ENCODE measurements around the gene CAMSAP2. TPM values are rescaled to one million over a fixed set of nuclear protein-coding genes. Genes with fewer than 3 reads are reported as not detected.

The CAMSAP2 gene
- total RNA-seq, 1 experiment from 2014 or later = 40.3 TPM

- ChIA-PET POLR2A (ENCODE audit: unreplicated experiment) (no interaction called here), CTCF (no interaction called here)
- no TSS peak for BruUV-seq (replicated peaks)
These were observed 32.4 kb upstream of the CAMSAP2 start for GRCh38 chr1:200706111-200706814.

GRCh38 chr1:200707116-200707515 lies 31.6 kb upstream of the CAMSAP2 start:
- BruUV-seq (replicated peaks) = no TSS peak
- H3K27me3 ChIP-seq (ENCODE audit: insufficient read depth, low read depth) = no peaks in the 10 kb centered on the region
- TF ChIP-seq, protein P1, sequence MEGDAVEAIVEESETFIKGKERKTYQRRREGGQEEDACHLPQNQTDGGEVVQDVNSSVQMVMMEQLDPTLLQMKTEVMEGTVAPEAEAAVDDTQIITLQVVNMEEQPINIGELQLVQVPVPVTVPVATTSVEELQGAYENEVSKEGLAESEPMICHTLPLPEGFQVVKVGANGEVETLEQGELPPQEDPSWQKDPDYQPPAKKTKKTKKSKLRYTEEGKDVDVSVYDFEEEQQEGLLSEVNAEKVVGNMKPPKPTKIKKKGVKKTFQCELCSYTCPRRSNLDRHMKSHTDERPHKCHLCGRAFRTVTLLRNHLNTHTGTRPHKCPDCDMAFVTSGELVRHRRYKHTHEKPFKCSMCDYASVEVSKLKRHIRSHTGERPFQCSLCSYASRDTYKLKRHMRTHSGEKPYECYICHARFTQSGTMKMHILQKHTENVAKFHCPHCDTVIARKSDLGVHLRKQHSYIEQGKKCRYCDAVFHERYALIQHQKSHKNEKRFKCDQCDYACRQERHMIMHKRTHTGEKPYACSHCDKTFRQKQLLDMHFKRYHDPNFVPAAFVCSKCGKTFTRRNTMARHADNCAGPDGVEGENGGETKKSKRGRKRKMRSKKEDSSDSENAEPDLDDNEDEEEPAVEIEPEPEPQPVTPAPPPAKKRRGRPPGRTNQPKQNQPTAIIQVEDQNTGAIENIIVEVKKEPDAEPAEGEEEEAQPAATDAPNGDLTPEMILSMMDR (conservative IDR thresholded peaks at IDR 0.05) = no peak
- no peak for TF ChIP-seq EZH2 (IDR thresholded peaks at IDR 0.05; ENCODE audit: low read depth)
- no peak overlapping the region for H3K4me2 ChIP-seq
- no peaks in the 10 kb centered on the region for H3K9me3 ChIP-seq (ENCODE audit: insufficient read depth, low read depth)
- H3K36me3 ChIP-seq (ENCODE audit: low read depth) = no peaks in the 10 kb centered on the region
- no peak overlapping the region for H3K4me3 ChIP-seq
- ChIA-PET CTCF (no interaction called here), POLR2A (ENCODE audit: unreplicated experiment) (no interaction called here)
- H3K27ac ChIP-seq = no peak overlapping the region
- H3K79me2 ChIP-seq (ENCODE audit: low read depth) = no peaks in the 10 kb centered on the region
- H4K20me1 ChIP-seq (ENCODE audit: insufficient read depth) = no peaks in the 10 kb centered on the region
- H3F3A ChIP-seq (ENCODE audit: insufficient read depth, low read depth) = no peaks in the 10 kb centered on the region
- no peaks in the 10 kb centered on the region for H3K9me2 ChIP-seq (ENCODE audit: insufficient read depth)
- intact Hi-C loops (cut with micrococcal nuclease; ENCODE audit: unreplicated experiment) = no loop called here
- H2AFZ ChIP-seq = no peak overlapping the region
- H3K4me1 ChIP-seq (replicated peaks; ENCODE audit: insufficient read depth) = no peaks in the 10 kb centered on the region
- DNase-seq = no peak

More at GRCh38 chr1:200706111-200706814, 32.4 kb upstream of the CAMSAP2 start:
- DNase-seq = no peak
- no peak for TF ChIP-seq EZH2 (IDR thresholded peaks at IDR 0.05; ENCODE audit: low read depth)
- TF ChIP-seq, protein P1 (conservative IDR thresholded peaks at IDR 0.05) = no peak
- H3K9me3 ChIP-seq (ENCODE audit: insufficient read depth, low read depth) = no peaks in the 10 kb centered on the region
- no peaks in the 10 kb centered on the region for H3K27me3 ChIP-seq (ENCODE audit: insufficient read depth, low read depth)
- no peaks in the 10 kb centered on the region for H4K20me1 ChIP-seq (ENCODE audit: insufficient read depth)
- no peaks in the 10 kb centered on the region for H3F3A ChIP-seq (ENCODE audit: insufficient read depth, low read depth)
- H3K4me1 ChIP-seq (replicated peaks; ENCODE audit: insufficient read depth) = no peaks in the 10 kb centered on the region
- H3K36me3 ChIP-seq (ENCODE audit: low read depth) = no peaks in the 10 kb centered on the region
- no peak overlapping the region for H3K4me2 ChIP-seq
- no peaks in the 10 kb centered on the region for H3K9me2 ChIP-seq (ENCODE audit: insufficient read depth)
- H3K79me2 ChIP-seq (ENCODE audit: low read depth) = no peaks in the 10 kb centered on the region
- H3K27ac ChIP-seq = no peak overlapping the region
- H3K4me3 ChIP-seq = no peak overlapping the region
- intact Hi-C loops (cut with micrococcal nuclease; ENCODE audit: unreplicated experiment) = no loop called here
- H2AFZ ChIP-seq = no peak overlapping the region

DNA sequence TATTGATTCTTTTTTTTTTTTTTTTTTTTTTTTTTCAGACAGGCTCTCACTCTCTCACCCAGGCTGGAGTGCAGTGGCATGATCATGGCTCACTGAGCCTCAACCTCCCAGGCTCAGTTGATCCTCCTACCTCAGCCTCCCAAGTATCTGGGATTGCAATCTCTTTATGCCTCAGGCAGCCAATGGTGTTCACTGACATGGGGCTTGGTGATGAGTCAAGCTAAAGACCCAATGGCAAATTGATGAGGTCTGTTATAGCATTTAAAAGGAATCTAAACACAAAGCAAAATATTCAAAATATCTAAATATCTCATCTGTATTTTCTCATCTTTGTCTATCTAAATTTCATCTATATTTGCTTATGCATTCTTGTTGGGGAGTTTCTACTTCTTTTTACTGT lies 30.5 kb upstream of the CAMSAP2 start:
- no peak overlapping the region for H2AFZ ChIP-seq
- H3K4me2 ChIP-seq = no peak overlapping the region
- H4K20me1 ChIP-seq (ENCODE audit: insufficient read depth) = no peaks in the 10 kb centered on the region
- H3K36me3 ChIP-seq (ENCODE audit: low read depth) = no peaks in the 10 kb centered on the region
- no peak overlapping the region for H3K27ac ChIP-seq
- TF ChIP-seq EZH2 (IDR thresholded peaks at IDR 0.05; ENCODE audit: low read depth) = no peak
- TF ChIP-seq, protein P1 (conservative IDR thresholded peaks at IDR 0.05) = no peak
- no peaks in the 10 kb centered on the region for H3K27me3 ChIP-seq (ENCODE audit: insufficient read depth, low read depth)
- ChIA-PET CTCF (no interaction called here), POLR2A (ENCODE audit: unreplicated experiment) (no interaction called here)
- H3F3A ChIP-seq (ENCODE audit: insufficient read depth, low read depth) = no peaks in the 10 kb centered on the region
- no peaks in the 10 kb centered on the region for H3K9me2 ChIP-seq (ENCODE audit: insufficient read depth)
- no TSS peak for BruUV-seq (replicated peaks)
- DNase-seq = no peak
- H3K4me3 ChIP-seq = no peak overlapping the region
- no peaks in the 10 kb centered on the region for H3K79me2 ChIP-seq (ENCODE audit: low read depth)
- intact Hi-C loops (cut with micrococcal nuclease; ENCODE audit: unreplicated experiment) = no loop called here
- no peaks in the 10 kb centered on the region for H3K4me1 ChIP-seq (replicated peaks; ENCODE audit: insufficient read depth)
- no peaks in the 10 kb centered on the region for H3K9me3 ChIP-seq (ENCODE audit: insufficient read depth, low read depth)
